ENCODE measurements around the gene PROM2.

Gene PROM2

GRCh38 chr2:95319481-95320343 lies 45.5 kb downstream of the PROM2 start:
- Histone ChIP-seq H2AK5ac (ENCODE audit: low read length) (no peak overlapping the region), H3K27me3 (ENCODE audit: insufficient read depth, low read length, poor library complexity) (no peaks in the 10 kb centered on the region), H3K18ac (ENCODE audit: low read length) (no peak overlapping the region), H3K4me1 (ENCODE audit: control insufficient read depth, low read depth, low read length) (no peaks in the 10 kb centered on the region), H3K4me2 (ENCODE audit: low read length) (no peak overlapping the region), H3K79me2 (ENCODE audit: control insufficient read depth, insufficient read depth, low read length) (no peaks in the 10 kb centered on the region), H2BK15ac (replicated peaks; ENCODE audit: low read depth) (no peak overlapping the region), H2BK120ac (ENCODE audit: low read depth, low read length) (no peak overlapping the region), H3K23ac (ENCODE audit: low read length) (no peak overlapping the region), H3K9ac (ENCODE audit: low read length) (no peak overlapping the region), H3K36me3 (ENCODE audit: control insufficient read depth, insufficient read depth, low read length) (no peaks in the 10 kb centered on the region), H4K5ac (ENCODE audit: low read length) (no peak overlapping the region), H3K79me1 (ENCODE audit: low read length) (no peaks in the 10 kb centered on the region), H3K4me3 (ENCODE audit: low read length) (no peak overlapping the region), H2BK5ac (ENCODE audit: low read length) (no peak overlapping the region), H3K56ac (ENCODE audit: low read length) (no peak overlapping the region), H3K4ac (ENCODE audit: low read depth, low read length) (no peak overlapping the region), H3K27ac (ENCODE audit: low read depth, low read length) (no peak overlapping the region), H4K8ac (ENCODE audit: low read depth, low read length) (no peak overlapping the region)
- no CpG with 5 or more reads among the region's 23 CpGs for WGBS (ENCODE audit: extremely low coverage, insufficient coverage, low lambda C conversion rate)
- no peak for DNase-seq

GRCh38 chr2:95320344-95320712 lies 46.1 kb downstream of the PROM2 start:
- WGBS (ENCODE audit: extremely low coverage, insufficient coverage, low lambda C conversion rate) = no CpG with 5 or more reads among the region's 11 CpGs
- Histone ChIP-seq H3K36me3 (ENCODE audit: control insufficient read depth, insufficient read depth, low read length) (no peaks in the 10 kb centered on the region), H3K79me2 (ENCODE audit: control insufficient read depth, insufficient read depth, low read length) (no peaks in the 10 kb centered on the region), H3K23ac (ENCODE audit: low read length) (no peak overlapping the region), H3K9ac (ENCODE audit: low read length) (no peak overlapping the region), H3K56ac (ENCODE audit: low read length) (no peak overlapping the region), H4K8ac (ENCODE audit: low read depth, low read length) (no peak overlapping the region), H3K79me1 (ENCODE audit: low read length) (no peaks in the 10 kb centered on the region), H2BK15ac (replicated peaks; ENCODE audit: low read depth) (no peak overlapping the region), H3K27me3 (ENCODE audit: insufficient read depth, low read length, poor library complexity) (no peaks in the 10 kb centered on the region), H3K4me3 (ENCODE audit: low read length) (no peak overlapping the region), H2BK5ac (ENCODE audit: low read length) (no peak overlapping the region), H3K4me1 (ENCODE audit: control insufficient read depth, low read depth, low read length) (no peaks in the 10 kb centered on the region), H2AK5ac (ENCODE audit: low read length) (no peak overlapping the region), H2BK120ac (ENCODE audit: low read depth, low read length) (no peak overlapping the region), H4K5ac (ENCODE audit: low read length) (no peak overlapping the region), H3K4ac (ENCODE audit: low read depth, low read length) (no peak overlapping the region), H3K18ac (ENCODE audit: low read length) (no peak overlapping the region), H3K27ac (ENCODE audit: low read depth, low read length) (no peak overlapping the region), H3K4me2 (ENCODE audit: low read length) (no peak overlapping the region)
- DNase-seq = no peak

GRCh38 chr2:95320986-95321767 lies 46.9 kb downstream of the PROM2 start:
- Histone ChIP-seq H3K4me1 (ENCODE audit: control insufficient read depth, low read depth, low read length) (no peaks in the 10 kb centered on the region), H3K4ac (ENCODE audit: low read depth, low read length) (no peak overlapping the region), H3K18ac (ENCODE audit: low read length) (no peak overlapping the region), H3K9ac (ENCODE audit: low read length) (no peak overlapping the region), H2AK5ac (ENCODE audit: low read length) (no peak overlapping the region), H3K27me3 (ENCODE audit: insufficient read depth, low read length, poor library complexity) (no peaks in the 10 kb centered on the region), H3K4me3 (ENCODE audit: low read length) (no peak overlapping the region), H3K4me2 (ENCODE audit: low read length) (no peak overlapping the region), H3K79me2 (ENCODE audit: control insufficient read depth, insufficient read depth, low read length) (no peaks in the 10 kb centered on the region), H3K56ac (ENCODE audit: low read length) (no peak overlapping the region), H2BK120ac (ENCODE audit: low read depth, low read length) (no peak overlapping the region), H2BK5ac (ENCODE audit: low read length) (no peak overlapping the region), H4K8ac (ENCODE audit: low read depth, low read length) (no peak overlapping the region), H3K36me3 (ENCODE audit: control insufficient read depth, insufficient read depth, low read length) (no peaks in the 10 kb centered on the region), H3K27ac (ENCODE audit: low read depth, low read length) (no peak overlapping the region), H3K79me1 (ENCODE audit: low read length) (no peaks in the 10 kb centered on the region), H2BK15ac (replicated peaks; ENCODE audit: low read depth) (no peak overlapping the region), H4K5ac (ENCODE audit: low read length) (no peak overlapping the region), H3K23ac (ENCODE audit: low read length) (no peak overlapping the region)
- WGBS (ENCODE audit: extremely low coverage, insufficient coverage, low lambda C conversion rate) = no CpG with 5 or more reads among the region's 18 CpGs
- DNase-seq = no peak

- Histone ChIP-seq H3K79me2 (ENCODE audit: control insufficient read depth, insufficient read depth, low read length) (no peaks in the 10 kb centered on the region), H3K27me3 (ENCODE audit: insufficient read depth, low read length, poor library complexity) (no peaks in the 10 kb centered on the region), H3K79me1 (ENCODE audit: low read length) (no peaks in the 10 kb centered on the region), H2BK15ac (replicated peaks; ENCODE audit: low read depth) (no peak overlapping the region), H4K5ac (ENCODE audit: low read length) (no peak overlapping the region), H3K9ac (ENCODE audit: low read length) (no peak overlapping the region), H2AK5ac (ENCODE audit: low read length) (no peak overlapping the region), H4K8ac (ENCODE audit: low read depth, low read length) (no peak overlapping the region), H2BK120ac (ENCODE audit: low read depth, low read length) (no peak overlapping the region), H3K4ac (ENCODE audit: low read depth, low read length) (no peak overlapping the region), H3K27ac (ENCODE audit: low read depth, low read length) (no peak overlapping the region), H3K4me3 (ENCODE audit: low read length) (no peak overlapping the region), H2BK5ac (ENCODE audit: low read length) (no peak overlapping the region), H3K36me3 (ENCODE audit: control insufficient read depth, insufficient read depth, low read length) (no peaks in the 10 kb centered on the region), H3K23ac (ENCODE audit: low read length) (no peak overlapping the region), H3K4me1 (ENCODE audit: control insufficient read depth, low read depth, low read length) (no peaks in the 10 kb centered on the region), H3K4me2 (ENCODE audit: low read length) (no peak overlapping the region), H3K56ac (ENCODE audit: low read length) (no peak overlapping the region), H3K18ac (ENCODE audit: low read length) (no peak overlapping the region)
- DNase-seq = peak; percentile 48
- no CpG with 5 or more reads among the region's 26 CpGs for WGBS (ENCODE audit: extremely low coverage, insufficient coverage, low lambda C conversion rate)
Measured at GRCh38 chr2:95323347-95324155, 49.3 kb downstream of the PROM2 start.

GRCh38 chr2:95325026-95325425 lies 50.8 kb downstream of the PROM2 start:
- H3K56ac ChIP-seq (ENCODE audit: low read length) = no peak overlapping the region
- H3K4me3 ChIP-seq (ENCODE audit: low read length) = no peak overlapping the region
- no peak overlapping the region for H3K9ac ChIP-seq (ENCODE audit: low read length)
- no peak overlapping the region for H2BK5ac ChIP-seq (ENCODE audit: low read length)
- no peaks in the 10 kb centered on the region for H3K27me3 ChIP-seq (ENCODE audit: insufficient read depth, low read length, poor library complexity)
- no peaks in the 10 kb centered on the region for H3K79me2 ChIP-seq (ENCODE audit: control insufficient read depth, insufficient read depth, low read length)
- no peak overlapping the region for H3K18ac ChIP-seq (ENCODE audit: low read length)
- no peak overlapping the region for H3K27ac ChIP-seq (ENCODE audit: low read depth, low read length)
- H3K4ac ChIP-seq (ENCODE audit: low read depth, low read length) = no peak overlapping the region
- no peaks in the 10 kb centered on the region for H3K4me1 ChIP-seq (ENCODE audit: control insufficient read depth, low read depth, low read length)
- H4K8ac ChIP-seq (ENCODE audit: low read depth, low read length) = no peak overlapping the region
- no CpG with 5 or more reads among the region's 13 CpGs for whole genome bisulfite sequencing (ENCODE audit: extremely low coverage, insufficient coverage, low lambda C conversion rate)
- H3K23ac ChIP-seq (ENCODE audit: low read length) = no peak overlapping the region
- H4K5ac ChIP-seq (ENCODE audit: low read length) = no peak overlapping the region
- no peaks in the 10 kb centered on the region for H3K79me1 ChIP-seq (ENCODE audit: low read length)
- H2BK120ac ChIP-seq (ENCODE audit: low read depth, low read length) = no peak overlapping the region
- H3K36me3 ChIP-seq (ENCODE audit: control insufficient read depth, insufficient read depth, low read length) = no peaks in the 10 kb centered on the region
- no peak overlapping the region for H2AK5ac ChIP-seq (ENCODE audit: low read length)
- H2BK15ac ChIP-seq (replicated peaks; ENCODE audit: low read depth) = no peak overlapping the region
- no peak for DNase-seq
- no peak overlapping the region for H3K4me2 ChIP-seq (ENCODE audit: low read length)
